ENCODE measurements around the gene OR12D2.

DNA sequence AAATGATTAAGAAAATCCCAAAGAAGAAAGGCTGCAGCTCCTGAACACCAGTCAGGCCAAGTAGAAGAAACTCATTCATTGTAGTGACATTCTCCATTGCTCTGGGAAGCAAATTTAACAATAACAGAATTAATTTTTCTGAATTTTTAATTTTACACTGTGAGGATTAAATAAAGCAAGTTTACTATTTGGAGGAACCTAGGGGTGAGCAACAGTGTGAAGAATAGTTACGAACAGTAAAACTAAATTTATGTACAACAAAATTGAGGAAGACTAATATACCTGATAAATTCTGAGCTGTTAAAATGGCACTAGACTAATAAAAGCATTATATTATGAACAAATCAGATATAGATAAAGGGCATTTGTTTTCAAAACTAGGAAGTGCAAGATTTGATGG, 20.2 kb upstream of the OR12D2 start, which contains the start of gene OR12D3:
- TF ChIP-seq POLR2A (IDR thresholded peaks at IDR 0.05): no peak
- TF ChIP-seq, protein P1, sequence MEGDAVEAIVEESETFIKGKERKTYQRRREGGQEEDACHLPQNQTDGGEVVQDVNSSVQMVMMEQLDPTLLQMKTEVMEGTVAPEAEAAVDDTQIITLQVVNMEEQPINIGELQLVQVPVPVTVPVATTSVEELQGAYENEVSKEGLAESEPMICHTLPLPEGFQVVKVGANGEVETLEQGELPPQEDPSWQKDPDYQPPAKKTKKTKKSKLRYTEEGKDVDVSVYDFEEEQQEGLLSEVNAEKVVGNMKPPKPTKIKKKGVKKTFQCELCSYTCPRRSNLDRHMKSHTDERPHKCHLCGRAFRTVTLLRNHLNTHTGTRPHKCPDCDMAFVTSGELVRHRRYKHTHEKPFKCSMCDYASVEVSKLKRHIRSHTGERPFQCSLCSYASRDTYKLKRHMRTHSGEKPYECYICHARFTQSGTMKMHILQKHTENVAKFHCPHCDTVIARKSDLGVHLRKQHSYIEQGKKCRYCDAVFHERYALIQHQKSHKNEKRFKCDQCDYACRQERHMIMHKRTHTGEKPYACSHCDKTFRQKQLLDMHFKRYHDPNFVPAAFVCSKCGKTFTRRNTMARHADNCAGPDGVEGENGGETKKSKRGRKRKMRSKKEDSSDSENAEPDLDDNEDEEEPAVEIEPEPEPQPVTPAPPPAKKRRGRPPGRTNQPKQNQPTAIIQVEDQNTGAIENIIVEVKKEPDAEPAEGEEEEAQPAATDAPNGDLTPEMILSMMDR (IDR thresholded peaks at IDR 0.05): no peak

Measured in lower leg skin (tissue), 3 donors.